OCI-LY1 (cell line): ENCODE data around the gene TMEM151A.

Source experiments
- H2AFZ ChIP-seq: fragments of 200-600 bp; sonication (generic), shearing (Covaris generic); 2 replicates; pipeline ENCODE4 v1.6.0; 2014; ENCODE audit warnings: antibody characterized with exemption, mild to moderate bottlenecking, low read length
- H3F3A ChIP-seq: fragments of 200-600 bp; sonication (generic), shearing (Covaris generic); 2 replicates; pipeline ENCODE4 v1.6.0; 2014; ENCODE audit warnings: mild to moderate bottlenecking, antibody characterized with exemption, low read length, moderate library complexity; ENCODE audit not compliant: insufficient read depth
- H3K27ac ChIP-seq: fragments of 200-600 bp; sonication (generic); 2 replicates; pipeline ENCODE4 v1.5.1; 2014; ENCODE audit warnings: low read length, mixed run types, mild to moderate bottlenecking, low read depth; ENCODE audit not compliant: poor library complexity, severe bottlenecking
- H3K27me3 ChIP-seq: fragments of 200-600 bp; sonication (generic); 2 replicates; pipeline ENCODE4 v1.6.0; 2014; ENCODE audit warnings: antibody characterized with exemption, mild to moderate bottlenecking, low read length, moderate library complexity; ENCODE audit not compliant: insufficient read depth
- H3K36me3 ChIP-seq: fragments of 200-600 bp; sonication (generic); 2 replicates; pipeline ENCODE4 v1.6.1; 2014; ENCODE audit warnings: mild to moderate bottlenecking, antibody characterized with exemption, low read length, moderate library complexity, mixed read lengths; ENCODE audit not compliant: insufficient read depth
- H3K4me1 ChIP-seq: fragments of 200-600 bp; sonication (generic); 2 replicates; pipeline ENCODE4 v1.5.1; 2014; ENCODE audit warnings: mild to moderate bottlenecking, low read length, moderate library complexity; ENCODE audit not compliant: insufficient read depth, severe bottlenecking
- H3K4me2 ChIP-seq: fragments of 200-600 bp; sonication (generic), shearing (Covaris generic); 2 replicates; pipeline ENCODE4 v1.6.1; 2014; ENCODE audit warnings: low read length
- H3K4me3 ChIP-seq: fragments of 200-600 bp; sonication (generic); 2 replicates; pipeline ENCODE4 v1.5.1; 2014; ENCODE audit warnings: low read length, low read depth, mild to moderate bottlenecking, mixed read lengths; ENCODE audit not compliant: poor library complexity, severe bottlenecking
- H3K79me2 ChIP-seq: fragments of 200-600 bp; shearing (Covaris generic); 2 replicates; pipeline ENCODE4 v1.6.1; 2016; ENCODE audit warnings: mixed run types, low read length, mixed read lengths; ENCODE audit not compliant: insufficient read depth
- H3K9ac ChIP-seq: fragments of 200-600 bp; sonication (generic), shearing (Covaris generic); 2 replicates; pipeline ENCODE4 v1.6.1; 2014; ENCODE audit warnings: mild to moderate bottlenecking, low read length, mixed read lengths
- H3K9me2 ChIP-seq: fragments of 200-600 bp; sonication (generic), shearing (Covaris generic); 2 replicates; pipeline ENCODE4 v1.6.1; 2014; ENCODE audit warnings: low read depth, mild to moderate bottlenecking, low read length, mixed read lengths
- H3K9me3 ChIP-seq: fragments of 200-600 bp; shearing (Covaris generic); 2 replicates; pipeline ENCODE4 v1.6.1; 2014; ENCODE audit warnings: low read length, mixed read lengths
- H4K20me1 ChIP-seq: fragments of 200-600 bp; sonication (generic), shearing (Covaris generic); 2 replicates; pipeline ENCODE4 v1.6.0; 2016; ENCODE audit warnings: mild to moderate bottlenecking, low read length; ENCODE audit not compliant: insufficient read depth
- CTCF ChIP-seq: fragments of 200-600 bp; sonication (generic), shearing (Covaris generic); IDR thresholded peaks from 2 replicates; pipeline ENCODE4 v1.5.1; 2017; ENCODE audit warnings: mild to moderate bottlenecking, antibody characterized with exemption, low read length, moderate library complexity, mixed read lengths
- EZH2 ChIP-seq: fragments of 200-600 bp; sonication (generic), shearing (Covaris generic); IDR thresholded peaks from 2 replicates; pipeline ENCODE4 v1.8.0; 2017; ENCODE audit warnings: borderline replicate concordance, mixed run types, mild to moderate bottlenecking, antibody characterized with exemption, low read length, moderate library complexity, mixed read lengths

TMEM151A gene

GRCh38 chr11:66321606-66322005, 29.9 kb downstream of the TMEM151A start:
- no peaks in the 10 kb centered on the region for H3K79me2 ChIP-seq
- H3K27ac ChIP-seq, result no peak overlapping the region
- no peak for TF ChIP-seq EZH2
- no peak for TF ChIP-seq CTCF
- H4K20me1 ChIP-seq, result no peaks in the 10 kb centered on the region
- no peak overlapping the region for H3K4me2 ChIP-seq
- no peaks in the 10 kb centered on the region for H3K36me3 ChIP-seq
- H3K4me1 ChIP-seq, result peaks cover 42% of the 10 kb centered on the region
- H3K9me3 ChIP-seq, result no peaks in the 10 kb centered on the region
- H3K4me3 ChIP-seq, result no peak overlapping the region
- H3F3A ChIP-seq, result no peaks in the 10 kb centered on the region
- no peak overlapping the region for H3K9ac ChIP-seq
- no peak overlapping the region for H2AFZ ChIP-seq
- H3K27me3 ChIP-seq, result no peaks in the 10 kb centered on the region
- no peaks in the 10 kb centered on the region for H3K9me2 ChIP-seq

GRCh38 chr11:66322732-66323427, 31.2 kb downstream of the TMEM151A start:
- Histone ChIP-seq H3K4me1 (peaks cover 32% of the 10 kb centered on the region), H3F3A (no peaks in the 10 kb centered on the region), H3K9me2 (no peaks in the 10 kb centered on the region), H3K27ac (no peak overlapping the region), H3K27me3 (no peaks in the 10 kb centered on the region), H3K79me2 (no peaks in the 10 kb centered on the region), H3K4me3 (no peak overlapping the region), H3K4me2 (no peak overlapping the region), H3K9ac (no peak overlapping the region), H4K20me1 (no peaks in the 10 kb centered on the region), H2AFZ (no peak overlapping the region), H3K9me3 (no peaks in the 10 kb centered on the region), H3K36me3 (no peaks in the 10 kb centered on the region)
- TF ChIP-seq EZH2, result no peak
- no peak for TF ChIP-seq CTCF

- Histone ChIP-seq H3K4me2 (no peak overlapping the region), H3K36me3 (no peaks in the 10 kb centered on the region), H3F3A (no peaks in the 10 kb centered on the region), H4K20me1 (no peaks in the 10 kb centered on the region), H3K79me2 (no peaks in the 10 kb centered on the region), H3K27ac (no peak overlapping the region), H3K27me3 (no peaks in the 10 kb centered on the region), H3K9ac (no peak overlapping the region), H3K9me2 (no peaks in the 10 kb centered on the region), H3K4me1 (peaks cover 32% of the 10 kb centered on the region), H3K9me3 (no peaks in the 10 kb centered on the region), H3K4me3 (no peak overlapping the region), H2AFZ (no peak overlapping the region)
- TF ChIP-seq EZH2 (no peak), CTCF (no peak)
These were observed 32.0 kb downstream of the TMEM151A start for GRCh38 chr11:66323684-66324083.
